ENCODE data around the gene ZNF831.

DNA sequence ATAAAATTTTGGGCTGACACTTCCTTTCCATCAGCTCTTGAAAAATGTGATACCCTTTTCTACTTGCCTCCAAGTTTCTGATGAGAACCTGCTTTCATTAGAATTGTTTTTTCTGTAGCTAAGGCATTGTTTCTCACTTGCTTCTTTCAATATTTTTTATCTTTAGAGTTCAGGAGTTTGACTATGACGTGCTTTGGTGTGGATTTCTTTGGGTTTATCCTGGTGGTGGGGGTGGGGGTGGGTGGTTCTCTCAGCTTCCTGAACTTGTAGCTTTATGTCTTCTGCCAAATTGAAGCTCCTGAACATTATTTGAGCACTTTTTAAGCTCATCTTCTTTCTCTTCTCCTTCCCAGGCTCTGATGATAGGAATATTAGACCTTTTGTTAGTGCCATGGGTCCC, 11.4 kb downstream of the ZNF831 start:
- TF ChIP-seq, protein P1, sequence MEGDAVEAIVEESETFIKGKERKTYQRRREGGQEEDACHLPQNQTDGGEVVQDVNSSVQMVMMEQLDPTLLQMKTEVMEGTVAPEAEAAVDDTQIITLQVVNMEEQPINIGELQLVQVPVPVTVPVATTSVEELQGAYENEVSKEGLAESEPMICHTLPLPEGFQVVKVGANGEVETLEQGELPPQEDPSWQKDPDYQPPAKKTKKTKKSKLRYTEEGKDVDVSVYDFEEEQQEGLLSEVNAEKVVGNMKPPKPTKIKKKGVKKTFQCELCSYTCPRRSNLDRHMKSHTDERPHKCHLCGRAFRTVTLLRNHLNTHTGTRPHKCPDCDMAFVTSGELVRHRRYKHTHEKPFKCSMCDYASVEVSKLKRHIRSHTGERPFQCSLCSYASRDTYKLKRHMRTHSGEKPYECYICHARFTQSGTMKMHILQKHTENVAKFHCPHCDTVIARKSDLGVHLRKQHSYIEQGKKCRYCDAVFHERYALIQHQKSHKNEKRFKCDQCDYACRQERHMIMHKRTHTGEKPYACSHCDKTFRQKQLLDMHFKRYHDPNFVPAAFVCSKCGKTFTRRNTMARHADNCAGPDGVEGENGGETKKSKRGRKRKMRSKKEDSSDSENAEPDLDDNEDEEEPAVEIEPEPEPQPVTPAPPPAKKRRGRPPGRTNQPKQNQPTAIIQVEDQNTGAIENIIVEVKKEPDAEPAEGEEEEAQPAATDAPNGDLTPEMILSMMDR (IDR thresholded peaks at IDR 0.05) = no peak
- TF ChIP-seq POLR2A (IDR thresholded peaks at IDR 0.05) (no peak), POLR2AphosphoS5 (IDR thresholded peaks at IDR 0.05) (no peak)
